ENCODE data around the gene FUT4.

DNA sequence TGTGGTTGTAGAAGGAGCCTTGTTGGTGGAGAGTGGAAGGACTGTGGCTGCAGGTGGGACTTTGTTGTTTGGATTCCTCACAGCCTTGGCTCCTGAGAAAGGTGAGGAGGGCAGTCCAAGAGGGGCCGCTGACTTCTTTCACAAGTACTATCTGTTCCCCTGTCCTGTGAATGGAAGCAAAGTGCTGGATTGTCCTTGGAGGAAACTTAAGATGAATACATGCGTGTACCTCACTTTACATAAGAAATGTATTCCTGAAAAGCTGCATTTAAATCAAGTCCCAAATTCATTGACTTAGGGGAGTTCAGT lies 2.4 kb downstream of the FUT4 start:
- TF ChIP-seq, protein P1, sequence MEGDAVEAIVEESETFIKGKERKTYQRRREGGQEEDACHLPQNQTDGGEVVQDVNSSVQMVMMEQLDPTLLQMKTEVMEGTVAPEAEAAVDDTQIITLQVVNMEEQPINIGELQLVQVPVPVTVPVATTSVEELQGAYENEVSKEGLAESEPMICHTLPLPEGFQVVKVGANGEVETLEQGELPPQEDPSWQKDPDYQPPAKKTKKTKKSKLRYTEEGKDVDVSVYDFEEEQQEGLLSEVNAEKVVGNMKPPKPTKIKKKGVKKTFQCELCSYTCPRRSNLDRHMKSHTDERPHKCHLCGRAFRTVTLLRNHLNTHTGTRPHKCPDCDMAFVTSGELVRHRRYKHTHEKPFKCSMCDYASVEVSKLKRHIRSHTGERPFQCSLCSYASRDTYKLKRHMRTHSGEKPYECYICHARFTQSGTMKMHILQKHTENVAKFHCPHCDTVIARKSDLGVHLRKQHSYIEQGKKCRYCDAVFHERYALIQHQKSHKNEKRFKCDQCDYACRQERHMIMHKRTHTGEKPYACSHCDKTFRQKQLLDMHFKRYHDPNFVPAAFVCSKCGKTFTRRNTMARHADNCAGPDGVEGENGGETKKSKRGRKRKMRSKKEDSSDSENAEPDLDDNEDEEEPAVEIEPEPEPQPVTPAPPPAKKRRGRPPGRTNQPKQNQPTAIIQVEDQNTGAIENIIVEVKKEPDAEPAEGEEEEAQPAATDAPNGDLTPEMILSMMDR (IDR thresholded peaks at IDR 0.05; ENCODE audit: poor library complexity): no peak
- no peak for TF ChIP-seq EZH2 (IDR thresholded peaks at IDR 0.05; ENCODE audit: borderline replicate concordance)
